Motor neuron (in vitro differentiated cells): ENCODE measurements around the gene ENOX1. TPM values are rescaled to one million over a fixed set of nuclear protein-coding genes. Genes with fewer than 3 reads are reported as not detected.

ENCODE experiments used
- ATAC-seq, 8 experiments: fragments of 200-7000 bp; cut with Tn5 transposase; replicated peaks in 6 of 8; 2 replicates each; pipeline ENCODE4 v1.8.0; 2021; ENCODE audit warnings: mild to moderate bottlenecking in 8 of 8, moderate library complexity in 8 of 8
- H3K27ac ChIP-seq, 2 donors: fragments of 250-450 bp; sonication (Bioruptor Pico); 2 replicates each; pipeline ENCODE4 v1.9.0; 2021; ENCODE audit warnings: antibody characterized with exemption in 2 of 2, mild to moderate bottlenecking in 2 of 2, moderate library complexity in 1 of 2
- H3K4me1 ChIP-seq, 2 donors: fragments of 250-450 bp; sonication (Bioruptor Pico); replicated peaks in 1 of 2; 2 replicates each; pipeline ENCODE4 v1.6.1; 2021; ENCODE audit warnings: antibody characterized with exemption in 2 of 2, mild to moderate bottlenecking in 2 of 2, moderate library complexity in 1 of 2
- H3K4me3 ChIP-seq, 5 donors: fragments of 250-450 bp; sonication (Bioruptor Pico); 2 replicates each; pipeline ENCODE4 v1.9.0; 2021; ENCODE audit warnings: antibody characterized with exemption in 5 of 5, mild to moderate bottlenecking in 5 of 5, moderate library complexity in 4 of 5
- WGBS, 10 experiments: fragments of 450-650 bp; shearing (Covaris generic); methylation state at CpG; one replicate each; pipeline ENCODE4 v1.0.0; 2022; 5-methylcytosine and 5-hydroxymethylcytosine counted together
- in situ Hi-C, 9 experiments: fragments of 400-800 bp; cut with MboI; loops; one replicate each; pipeline ENCODE4 v1.15.0; 2021; ENCODE audit warnings: low sequenced_read_pairs in 9 of 9, low pct_unique_long_range_greater_than_20kb in 2 of 9; ENCODE audit not compliant: unreplicated experiment in 9 of 9
- total RNA-seq, 8 experiments: library from RNA; unstranded; fragments of 300-600 nt; gene quantifications; 2 replicates each; pipeline versions ENCODE4 v1.2.3 to v1.2.4, GENCODE V29; 2022

The ENOX1 gene
- total RNA-seq, 8 experiments from 2014 or later: 5.6 to 19.0 (median 11.8) TPM

DNA sequence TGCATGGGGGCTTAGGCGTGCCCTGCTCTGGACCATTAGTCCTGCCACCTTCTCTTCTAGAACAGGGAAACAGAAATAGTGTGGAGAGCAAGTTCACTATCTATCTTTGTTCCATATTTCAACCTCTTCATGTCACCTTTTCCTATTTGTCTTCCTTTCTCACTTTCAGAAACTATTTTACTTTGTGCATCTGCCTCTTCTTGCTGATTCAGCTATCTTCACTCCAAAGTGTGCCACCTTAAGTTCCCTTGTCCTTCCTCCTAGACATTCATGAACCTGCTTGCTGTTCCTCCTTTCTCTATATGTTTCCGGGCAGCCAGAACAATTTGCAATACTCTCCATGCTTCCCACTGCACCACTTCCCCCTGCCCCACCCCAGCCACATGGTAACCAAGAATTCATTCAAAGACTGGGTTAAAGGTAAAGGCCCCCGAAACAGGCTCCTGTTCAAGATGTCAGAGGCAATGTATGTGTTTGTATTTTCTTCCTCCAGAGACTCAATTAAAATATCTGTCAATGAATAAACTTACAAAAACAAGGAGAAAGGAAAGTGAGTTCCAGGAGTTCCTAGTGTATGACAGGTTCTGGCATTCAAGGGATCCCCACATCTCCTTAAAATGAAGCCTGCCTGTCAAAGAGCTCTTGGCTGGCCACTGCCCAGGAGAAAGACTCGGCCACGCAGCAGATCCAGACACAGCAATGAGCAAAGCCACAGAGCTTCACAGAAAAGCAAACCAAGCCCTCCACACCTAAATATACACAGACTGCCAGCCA is 495.3 kb downstream of the ENOX1 start:
- WGBS, 10 experiments: 83 to 95% (median 90%) methylated on average over 1 to 5 of the region's 5 CpGs; no CpG with 5 or more reads in 1 of the 10 experiments
- H3K4me3 ChIP-seq: no peak overlapping the region
- in situ Hi-C loops: no loop called here
- H3K4me1 ChIP-seq: peaks cover 4% of the 10 kb centered on the region in 2 donors
- H3K27ac ChIP-seq: no peak overlapping the region
- no peak for ATAC-seq

DNA sequence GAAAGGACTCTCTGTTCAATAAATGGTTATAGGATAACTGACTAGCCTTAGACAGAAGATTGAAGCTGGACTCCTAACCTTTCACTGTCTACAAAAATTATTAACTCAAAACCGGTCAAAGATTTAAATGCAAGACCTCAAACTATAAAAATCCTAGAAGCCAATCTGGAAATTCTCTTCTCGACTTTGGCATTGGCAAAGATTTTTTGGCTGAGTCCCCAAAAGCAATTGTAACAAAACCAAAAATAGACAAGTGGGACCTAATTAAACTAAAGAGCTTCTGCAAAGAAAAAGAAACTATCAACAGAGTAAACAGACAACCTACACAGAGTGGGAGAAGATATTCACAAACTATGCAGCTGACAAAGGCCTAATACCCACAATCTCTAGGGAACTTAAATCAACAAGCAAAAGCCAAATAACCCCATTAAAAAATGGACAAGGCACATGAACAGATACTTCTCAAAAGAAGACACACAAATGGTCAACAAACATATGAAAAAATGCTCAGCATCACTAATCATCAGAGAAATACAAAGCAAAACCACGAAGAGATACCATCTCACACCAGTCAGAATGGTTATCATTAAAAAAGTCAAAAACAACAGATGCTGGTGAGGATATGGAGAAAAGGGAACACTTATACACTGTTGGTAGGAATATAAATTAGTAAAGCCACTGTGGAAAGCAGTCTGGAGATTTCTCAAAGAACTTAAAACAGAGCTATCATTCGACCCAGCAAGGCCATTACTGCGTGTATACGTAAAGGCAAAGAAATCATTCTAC is 497.1 kb downstream of the ENOX1 start:
- in situ Hi-C loops: no loop called here
- Histone ChIP-seq H3K4me3 (no peak overlapping the region), H3K4me1 (peaks cover 11% of the 10 kb centered on the region in 2 donors), H3K27ac (no peak overlapping the region)
- ATAC-seq: peak in 1 of 8 experiments; percentile 48
- WGBS, 10 experiments: 46 to 100% (median 86%) methylated on average over 1 to 6 of the region's 6 CpGs

DNA sequence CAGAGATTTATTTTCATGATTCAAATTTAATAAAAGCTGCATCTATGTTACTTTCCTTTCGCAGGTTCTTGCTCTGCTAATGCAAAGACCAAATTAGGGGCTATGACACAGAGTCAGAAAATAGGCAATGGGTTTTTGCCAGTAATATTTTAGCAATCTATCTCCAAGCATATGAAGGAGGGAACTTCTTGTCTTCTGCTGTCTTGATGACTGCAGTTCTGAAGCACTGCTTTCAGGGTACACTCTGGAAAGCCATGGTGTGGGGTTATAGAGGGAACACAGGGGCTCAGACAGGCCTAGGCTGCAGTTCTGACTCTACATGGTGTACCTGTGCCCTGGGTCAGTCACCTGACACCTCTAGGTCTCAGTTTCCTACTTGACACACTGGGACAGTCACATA is 500.0 kb downstream of the ENOX1 start:
- in situ Hi-C loops: no loop called here
- Histone ChIP-seq H3K27ac (no peak overlapping the region), H3K4me3 (no peak overlapping the region), H3K4me1 (peaks cover 11% of the 10 kb centered on the region in 2 donors)
- ATAC-seq: peak in 1 of 8 experiments; percentile 33
- 60 to 90% (median 83%) methylated on average over 1 of the region's 1 CpG; no CpG with 5 or more reads in 4 of the 10 experiments for WGBS, 10 experiments

DNA sequence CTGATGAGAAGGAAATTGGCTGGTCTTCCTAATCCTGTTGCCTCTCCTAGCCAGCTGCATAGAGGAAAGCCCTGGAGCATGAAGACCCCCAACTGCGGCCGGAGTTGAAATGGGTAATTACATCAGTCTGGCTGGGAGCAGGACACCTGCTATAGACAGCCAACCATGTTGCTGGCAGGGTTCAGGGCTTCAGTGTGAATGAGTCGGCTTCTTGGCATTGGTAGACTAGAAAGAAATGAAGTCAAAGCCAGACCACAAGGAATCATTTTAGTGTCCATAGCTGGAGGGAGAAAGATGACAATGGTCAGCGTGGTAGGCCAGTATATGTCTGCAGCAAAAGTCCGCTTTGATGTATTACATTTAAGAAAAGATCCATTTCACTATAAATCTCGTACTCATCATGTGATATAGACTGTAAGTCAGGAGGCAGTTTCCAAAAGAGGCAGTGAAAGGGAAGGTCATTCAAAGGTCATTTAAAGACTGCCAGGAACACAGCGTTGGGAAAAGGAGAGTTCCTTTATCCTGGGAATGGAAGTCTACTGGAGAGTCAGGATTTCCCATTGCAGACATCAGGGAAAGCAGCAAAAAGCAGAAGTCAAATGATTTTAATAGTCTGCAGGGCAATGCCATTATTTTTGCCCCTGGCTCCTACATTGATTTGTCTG is 500.7 kb downstream of the ENOX1 start:
- peak in 5 of 8 experiments; percentile 48 to 79 (median 60) for ATAC-seq
- no peak overlapping the region for H3K27ac ChIP-seq
- H3K4me1 ChIP-seq: peaks cover 11% of the 10 kb centered on the region in 2 donors
- in situ Hi-C loops: no loop called here
- H3K4me3 ChIP-seq: no peak overlapping the region
- WGBS, 10 experiments: 0 to 100% (median 70%) methylated on average over 1 to 6 of the region's 7 CpGs; no CpG with 5 or more reads in 1 of the 10 experiments

DNA sequence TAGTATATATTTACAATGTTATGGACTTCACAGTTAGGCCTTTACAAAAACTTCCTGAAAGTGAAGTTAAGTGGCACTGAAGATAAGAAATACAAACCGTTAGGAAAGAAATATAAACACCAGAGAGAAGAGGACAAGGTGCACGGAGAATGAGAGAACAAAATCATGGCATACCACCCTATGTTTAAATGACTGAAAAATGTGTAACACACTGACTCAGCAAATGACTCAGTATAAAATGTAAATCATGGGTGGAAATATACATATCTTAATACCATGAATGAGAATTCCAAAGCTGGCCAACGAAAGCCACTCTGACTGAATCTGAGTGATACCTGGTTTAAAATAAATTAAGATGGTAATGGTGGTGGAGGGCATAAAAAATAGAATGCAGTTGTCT is 502.6 kb downstream of the ENOX1 start:
- in situ Hi-C loops: no loop called here
- peak in 3 of 8 experiments; percentile 94 to 98 (median 95) for ATAC-seq
- H3K4me3 ChIP-seq: no peak overlapping the region
- 4 to 100% (median 83%) methylated on average over 1 to 3 of the region's 3 CpGs for WGBS, 10 experiments
- peaks cover 17 to 19% of the 10 kb centered on the region in 2 donors for H3K4me1 ChIP-seq
- H3K27ac ChIP-seq: no peak overlapping the region

DNA sequence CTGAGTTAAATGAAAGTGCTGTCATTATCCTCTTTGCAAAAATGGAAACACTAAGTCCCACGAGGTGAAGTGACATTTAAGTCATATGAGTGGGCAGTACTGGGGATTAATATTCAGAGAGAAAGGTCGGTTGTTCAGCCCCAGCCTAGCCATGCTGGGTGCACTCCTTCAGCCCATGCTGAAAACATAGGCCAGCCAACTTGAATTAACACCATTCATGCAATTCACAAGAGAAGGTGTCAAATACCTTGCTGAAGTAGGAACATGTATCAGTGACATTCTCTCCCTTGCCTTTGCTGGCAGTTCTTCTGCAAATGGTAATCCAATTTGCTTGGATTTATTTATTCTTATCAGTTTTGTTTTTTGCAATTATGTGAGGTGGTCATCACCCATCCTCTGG is 507.1 kb downstream of the ENOX1 start:
- in situ Hi-C loops: no loop called here
- 33 to 60% (median 40%) methylated on average over 1 to 2 of the region's 2 CpGs; no CpG with 5 or more reads in 4 of the 10 experiments for WGBS, 10 experiments

DNA sequence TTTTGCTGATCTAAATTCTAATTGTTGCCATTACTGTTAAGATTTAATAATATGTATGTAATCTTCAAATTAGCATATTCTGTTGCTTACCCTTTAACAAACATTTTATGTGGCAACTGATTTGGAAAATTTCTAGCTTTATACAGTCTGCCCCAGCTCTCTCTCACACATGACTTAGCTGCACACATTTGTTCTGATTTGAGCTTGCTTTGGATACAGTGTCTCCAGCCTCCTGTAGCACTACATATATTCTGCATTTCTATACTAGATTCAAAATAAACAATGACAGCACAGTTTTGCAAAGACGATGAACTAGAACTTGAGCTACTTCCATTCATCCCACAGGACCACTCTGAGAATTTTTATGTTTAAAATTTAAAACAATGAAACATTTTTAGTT is 508.6 kb downstream of the ENOX1 start:
- Histone ChIP-seq H3K27ac (no peak overlapping the region), H3K4me3 (no peak overlapping the region), H3K4me1 (peaks cover 26 to 50% of the 10 kb centered on the region in 2 donors)
- peak in 1 of 8 experiments; percentile 62 for ATAC-seq
- 13 to 100% (median 90%) methylated on average over 1 of the region's 1 CpG; no CpG with 5 or more reads in 2 of the 10 experiments for WGBS, 10 experiments
- in situ Hi-C loops: no loop called here

More for the DNA sequence above, 507.1 kb downstream of the ENOX1 start:
- no peak for ATAC-seq
- H3K4me3 ChIP-seq: no peak overlapping the region
- H3K27ac ChIP-seq: no peak overlapping the region
- H3K4me1 ChIP-seq: peaks cover 25 to 47% of the 10 kb centered on the region in 2 donors

DNA sequence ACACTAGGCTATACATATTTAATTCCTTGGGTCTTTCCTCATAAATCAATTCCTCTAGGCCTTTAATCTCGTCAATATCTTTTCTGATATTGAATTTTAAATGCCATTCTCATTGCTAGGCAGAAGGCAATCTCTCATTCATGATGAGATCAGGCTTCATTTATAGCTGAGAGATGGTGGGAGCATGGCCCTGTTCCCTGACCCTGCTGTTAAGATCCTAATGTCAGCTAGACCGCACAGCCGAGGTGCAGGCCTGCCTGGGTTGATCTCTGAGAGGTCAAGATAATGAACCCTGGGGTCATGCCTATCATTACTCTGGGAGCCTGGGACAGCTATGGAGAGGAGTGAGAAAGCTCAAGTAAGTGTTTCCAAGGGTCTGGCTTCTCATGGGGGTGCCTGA is 509.6 kb downstream of the ENOX1 start:
- Histone ChIP-seq H3K4me1 (peaks cover 26 to 50% of the 10 kb centered on the region in 2 donors), H3K27ac (peak overlapping the region in 1 of 2 donors; percentile 2), H3K4me3 (no peak overlapping the region)
- peak in 4 of 8 experiments; percentile 18 to 79 (median 60) for ATAC-seq
- in situ Hi-C loops: no loop called here
- whole genome bisulfite sequencing, 10 experiments: 25 to 100% (median 77%) methylated on average over 1 to 3 of the region's 3 CpGs; no CpG with 5 or more reads in 2 of the 10 experiments

DNA sequence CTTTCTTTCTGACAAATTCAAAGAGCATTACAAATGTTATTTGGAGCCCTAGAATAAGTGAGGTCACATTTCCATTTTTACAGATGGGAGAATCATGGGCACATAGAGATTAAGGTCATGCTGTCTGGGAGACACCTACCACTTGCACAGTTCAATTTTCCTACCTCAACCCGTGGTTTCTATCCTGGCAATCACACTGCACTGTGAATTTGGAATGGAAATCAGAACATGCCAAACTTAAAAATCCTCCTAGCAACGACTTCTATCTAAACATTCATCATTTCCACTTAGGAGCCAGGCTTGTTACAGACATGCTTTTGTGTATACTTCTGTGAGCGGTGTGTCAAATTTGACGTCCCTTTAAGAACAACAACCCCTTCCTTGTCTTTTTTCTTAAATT is 511.9 kb downstream of the ENOX1 start:
- H3K4me1 ChIP-seq: peaks cover 39 to 64% of the 10 kb centered on the region in 2 donors
- H3K27ac ChIP-seq: no peak overlapping the region
- WGBS, 10 experiments: 0 to 86% (median 72%) methylated on average over 2 to 4 of the region's 4 CpGs; no CpG with 5 or more reads in 2 of the 10 experiments
- H3K4me3 ChIP-seq: no peak overlapping the region
- in situ Hi-C loops: no loop called here
- peak in 2 of 8 experiments; percentile 11 to 16 for ATAC-seq

DNA sequence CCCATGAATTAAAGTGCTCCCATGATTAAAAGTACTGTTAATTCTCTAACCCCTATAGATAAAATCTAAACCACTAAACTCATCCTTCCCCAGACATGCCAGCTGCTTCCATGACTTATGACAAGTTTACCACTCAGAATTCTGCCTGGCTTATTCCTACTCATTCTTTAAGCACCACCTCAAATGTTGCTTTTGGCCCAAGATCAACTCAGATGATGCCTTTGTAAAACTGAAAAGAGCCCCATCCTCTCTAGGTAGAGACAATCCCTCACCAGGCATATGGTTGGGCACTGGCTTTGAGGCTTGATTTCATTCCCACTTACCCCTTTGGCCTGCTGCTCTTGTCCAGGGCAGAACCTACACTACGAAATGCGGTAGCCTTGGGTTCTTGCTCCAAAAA is 513.4 kb downstream of the ENOX1 start:
- no peak overlapping the region for H3K4me3 ChIP-seq
- H3K4me1 ChIP-seq: peaks cover 50 to 64% of the 10 kb centered on the region in 2 donors
- in situ Hi-C loops: no loop called here
- WGBS, 10 experiments: 100% methylated on average over 2 of the region's 2 CpGs; no CpG with 5 or more reads in 5 of the 10 experiments
- H3K27ac ChIP-seq: no peak overlapping the region
- no peak for ATAC-seq

DNA sequence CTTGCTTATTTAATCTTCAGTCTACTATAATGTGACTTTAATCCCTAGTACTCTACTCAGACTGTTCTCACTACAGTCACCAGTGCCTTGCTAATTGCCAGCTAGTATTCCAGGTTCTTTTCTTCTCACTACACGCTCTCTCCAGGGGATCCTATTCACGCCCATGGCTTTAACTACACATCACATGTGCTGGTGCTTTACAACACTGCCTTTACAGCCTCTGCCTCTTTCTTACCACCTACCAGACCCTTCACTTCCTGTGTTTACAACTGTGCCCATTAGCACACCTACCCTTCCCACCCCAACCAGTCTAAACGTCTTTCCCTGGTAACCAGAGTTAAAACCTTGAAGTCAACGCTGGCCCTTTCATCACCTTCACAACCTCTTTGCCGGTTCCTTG is 513.9 kb downstream of the ENOX1 start:
- no peak overlapping the region for H3K4me3 ChIP-seq
- in situ Hi-C loops: no loop called here
- WGBS, 10 experiments: 46 to 100% (median 78%) methylated on average over 1 to 5 of the region's 5 CpGs; no CpG with 5 or more reads in 1 of the 10 experiments
- no peak overlapping the region for H3K27ac ChIP-seq
- H3K4me1 ChIP-seq: peaks cover 50 to 61% of the 10 kb centered on the region in 2 donors
- ATAC-seq: no peak

DNA sequence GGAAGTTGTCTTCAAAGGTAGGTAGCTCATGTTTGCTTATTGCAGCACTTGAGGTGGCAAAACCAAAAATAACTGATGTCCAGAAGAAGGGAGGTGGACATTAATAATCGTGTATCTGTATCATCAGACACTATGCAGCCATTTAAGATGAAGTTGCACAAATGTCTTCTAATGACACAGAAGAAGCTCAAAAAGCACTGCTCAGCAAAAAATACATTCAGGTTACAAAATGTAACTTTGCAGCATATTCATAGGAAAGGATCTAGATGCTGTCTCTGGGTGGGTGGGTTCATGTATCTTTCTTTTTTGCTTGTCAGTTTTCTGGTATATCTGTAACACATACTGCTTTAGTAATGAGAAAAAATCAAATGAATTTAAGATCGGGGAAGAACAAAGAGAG is 515.6 kb downstream of the ENOX1 start:
- H3K4me3 ChIP-seq: no peak overlapping the region
- H3K4me1 ChIP-seq: peaks cover 49 to 54% of the 10 kb centered on the region in 2 donors
- ATAC-seq: no peak
- no peak overlapping the region for H3K27ac ChIP-seq
- WGBS, 10 experiments: 92 to 100% (median 100%) methylated on average over 1 to 2 of the region's 2 CpGs; no CpG with 5 or more reads in 5 of the 10 experiments
- in situ Hi-C loops: no loop called here
